ENCODE measurements around the gene BABAM2.
"Not testable (repeated sequence)": the region's sequence is repeated elsewhere in the genome, so short reads cannot be mapped to it uniquely, and the experiment has no call there.

BABAM2 gene

DNA sequence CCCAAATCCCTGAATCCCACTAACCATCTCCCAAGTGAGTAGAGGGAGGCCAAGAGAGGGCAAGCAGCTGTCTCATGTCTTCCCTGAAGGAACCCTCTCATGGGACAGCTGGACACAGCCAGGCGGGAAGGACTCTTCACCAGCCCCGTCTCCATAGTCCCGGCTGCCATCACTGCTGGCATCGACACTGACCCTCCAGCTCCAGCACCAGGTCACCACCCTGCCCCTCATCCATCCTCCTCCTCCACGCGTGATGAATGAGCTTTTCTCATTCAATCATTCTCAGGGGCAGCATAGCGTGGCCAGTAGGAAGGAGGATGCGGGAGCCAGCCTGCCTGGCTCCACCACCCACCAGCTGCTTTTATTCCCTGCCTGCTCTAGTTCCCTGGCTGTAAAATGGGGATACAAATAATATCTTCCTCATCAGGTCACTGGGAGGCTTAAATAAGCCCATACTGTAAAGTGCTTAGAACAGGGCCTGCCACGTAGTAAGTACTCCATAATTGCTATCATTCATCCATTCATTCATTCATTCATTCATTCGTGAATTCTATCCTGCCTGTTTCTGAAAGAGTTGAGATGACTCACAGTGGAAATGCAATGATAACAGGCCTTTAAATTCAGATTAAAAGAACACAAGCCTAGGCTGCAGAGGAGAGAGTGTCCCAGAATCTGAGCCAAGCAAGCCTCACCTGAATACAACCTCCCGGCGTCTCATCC is 471.6 kb downstream of the BABAM2 start:
- no peak for DNase-seq (ENCODE audit: low spot score)

DNA sequence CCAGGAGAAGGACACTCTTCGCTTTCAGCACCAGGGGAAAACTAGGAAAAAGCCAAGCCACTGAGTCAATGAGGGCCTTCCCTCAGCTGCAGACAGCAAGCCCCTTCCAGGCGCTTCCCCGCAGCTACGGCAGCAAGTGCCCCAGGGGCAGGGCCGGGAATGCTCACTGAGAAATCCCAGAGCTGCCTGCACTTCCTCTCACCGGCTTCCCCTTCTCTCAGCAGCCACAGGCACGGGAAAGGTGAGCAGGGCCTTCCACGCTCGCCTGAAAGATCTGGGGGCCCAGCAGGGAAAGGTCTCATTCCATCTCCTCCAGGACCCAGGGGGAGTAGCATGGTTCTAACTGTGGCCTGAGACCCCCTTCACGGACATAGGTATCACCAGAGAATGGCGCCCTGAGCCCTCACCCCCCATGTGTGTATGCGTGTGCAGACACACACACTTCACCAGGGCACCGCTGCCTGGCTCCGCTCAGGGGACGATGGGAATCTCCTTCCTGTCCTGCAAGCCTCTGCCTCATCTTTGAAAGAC is 472.5 kb downstream of the BABAM2 start:
- DNase-seq (ENCODE audit: low spot score): no peak

DNA sequence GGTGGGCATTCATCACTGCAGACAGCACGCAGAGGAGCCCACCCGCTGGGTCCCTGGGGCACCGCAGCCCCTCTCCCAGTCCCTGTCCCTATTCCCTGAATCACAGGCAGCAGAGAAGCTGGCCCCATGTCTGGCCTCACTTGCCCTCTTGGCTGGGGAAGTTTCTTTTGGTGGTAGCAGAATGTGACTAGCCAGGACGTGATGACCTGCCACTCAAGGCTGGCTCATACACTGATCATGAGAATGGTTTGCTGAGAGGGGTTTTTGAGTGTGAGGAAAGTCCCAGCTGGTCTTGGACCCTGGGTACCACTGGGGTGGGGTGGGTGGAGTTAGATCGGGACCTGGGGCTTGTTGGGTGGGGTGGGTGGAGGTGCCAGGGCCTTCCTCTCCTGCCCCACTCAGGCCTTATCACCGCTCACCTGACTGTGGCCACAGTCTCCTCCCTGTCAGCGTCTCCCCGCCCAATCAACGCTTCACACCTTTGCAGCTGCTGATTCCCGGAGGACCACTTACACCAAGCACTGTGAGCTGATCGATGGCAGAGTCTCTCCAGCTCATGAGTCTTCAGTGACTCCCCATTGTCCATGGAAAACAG is 473.3 kb downstream of the BABAM2 start:
- DNase-seq (ENCODE audit: low spot score): no peak

DNA sequence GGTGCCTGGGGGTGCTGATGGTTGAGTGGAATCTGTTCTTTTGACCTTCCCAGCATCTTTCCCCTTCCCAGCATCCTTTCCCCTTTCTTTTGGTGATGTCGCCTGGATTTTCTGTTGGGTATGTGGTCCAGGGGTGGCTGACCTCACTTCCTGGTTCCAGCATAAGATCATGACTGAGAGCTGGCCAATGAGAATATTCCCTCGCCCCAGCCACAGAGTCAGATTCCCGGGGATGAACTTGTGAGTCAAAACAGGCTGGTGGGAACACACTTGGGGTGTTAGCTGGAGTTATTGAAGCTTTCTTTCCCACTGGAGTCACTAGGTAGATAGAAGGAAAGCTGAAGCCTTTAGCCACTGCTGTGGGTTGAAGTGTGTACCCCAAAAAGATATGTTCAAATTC is 474.1 kb downstream of the BABAM2 start:
- DNase-seq (ENCODE audit: low spot score): no peak

DNA sequence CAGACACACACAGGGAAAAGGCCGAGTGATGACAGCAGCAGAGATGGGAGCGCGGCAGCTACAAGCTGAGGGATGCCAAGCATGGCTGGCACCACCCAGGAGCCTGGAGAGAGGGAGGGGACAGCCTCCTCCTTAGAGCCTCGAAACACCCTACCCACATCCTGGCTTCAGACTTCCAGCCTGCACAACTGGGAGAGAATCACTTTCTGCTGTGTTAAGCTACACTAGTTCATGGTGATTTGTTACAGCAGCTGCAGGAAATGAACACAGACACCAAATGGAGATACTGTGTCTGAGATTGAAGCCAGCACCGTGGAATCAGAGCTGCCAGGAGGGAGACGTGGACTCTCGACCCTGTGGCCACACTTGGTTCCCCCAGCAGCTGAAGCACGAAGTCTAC is 474.6 kb downstream of the BABAM2 start:
- DNase-seq (ENCODE audit: low spot score): no peak

DNA sequence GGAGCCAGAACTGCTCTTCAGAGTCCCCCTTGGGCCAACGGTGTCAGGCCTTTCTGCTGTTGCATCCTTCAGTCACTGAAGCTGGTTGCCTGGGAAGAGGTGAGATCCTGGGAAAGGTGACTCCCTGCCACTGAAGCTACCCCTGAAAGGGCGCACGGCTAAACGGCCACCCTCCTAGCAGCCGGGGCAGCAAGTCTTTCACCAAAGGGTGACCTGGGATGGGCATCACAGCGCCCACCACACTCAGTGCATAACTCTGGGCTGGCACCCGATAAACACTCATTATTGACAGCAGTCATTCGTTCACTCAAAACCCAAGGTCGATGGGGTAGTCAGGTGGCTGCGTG is 475.6 kb downstream of the BABAM2 start:
- no peak for DNase-seq (ENCODE audit: low spot score)

DNA sequence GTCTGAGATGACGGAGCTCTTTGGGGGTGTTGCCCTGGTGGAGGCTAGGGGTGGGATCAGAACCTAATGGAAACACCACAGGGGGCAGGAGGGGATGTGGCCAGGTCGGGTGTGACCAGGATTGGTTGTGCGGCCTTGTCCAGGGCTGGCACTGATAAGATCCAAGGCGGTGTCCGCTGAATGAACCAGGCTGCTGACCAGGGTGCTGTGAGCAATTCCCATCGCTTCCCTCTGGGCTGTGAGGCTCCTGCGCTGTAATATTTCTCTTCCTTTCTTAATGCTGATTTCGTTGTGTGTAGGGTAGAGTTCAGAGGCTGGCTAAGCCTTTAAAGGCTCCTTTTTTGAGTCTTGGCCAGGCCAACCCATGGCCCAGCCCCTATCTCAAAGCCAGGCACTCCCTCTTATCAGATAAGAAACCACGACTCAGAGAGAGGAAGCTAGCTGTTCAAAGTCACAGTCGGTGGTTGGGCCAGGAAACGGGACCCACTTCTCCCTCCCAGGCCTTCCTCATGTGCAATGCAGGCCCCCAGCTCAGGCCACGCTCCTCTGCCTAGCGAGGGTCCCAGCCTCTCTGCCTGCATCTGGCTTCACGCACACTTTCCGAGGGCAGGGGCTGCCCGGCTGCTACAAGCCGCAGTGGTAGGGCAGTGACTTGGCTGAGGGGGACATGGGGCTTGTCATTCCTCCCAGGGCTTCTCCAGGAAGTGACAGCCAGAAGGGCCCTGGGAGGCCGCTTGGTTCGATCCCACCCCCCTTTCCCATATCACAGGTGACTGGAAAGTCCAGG is 476.2 kb downstream of the BABAM2 start:
- no peak for DNase-seq (ENCODE audit: low spot score)

DNA sequence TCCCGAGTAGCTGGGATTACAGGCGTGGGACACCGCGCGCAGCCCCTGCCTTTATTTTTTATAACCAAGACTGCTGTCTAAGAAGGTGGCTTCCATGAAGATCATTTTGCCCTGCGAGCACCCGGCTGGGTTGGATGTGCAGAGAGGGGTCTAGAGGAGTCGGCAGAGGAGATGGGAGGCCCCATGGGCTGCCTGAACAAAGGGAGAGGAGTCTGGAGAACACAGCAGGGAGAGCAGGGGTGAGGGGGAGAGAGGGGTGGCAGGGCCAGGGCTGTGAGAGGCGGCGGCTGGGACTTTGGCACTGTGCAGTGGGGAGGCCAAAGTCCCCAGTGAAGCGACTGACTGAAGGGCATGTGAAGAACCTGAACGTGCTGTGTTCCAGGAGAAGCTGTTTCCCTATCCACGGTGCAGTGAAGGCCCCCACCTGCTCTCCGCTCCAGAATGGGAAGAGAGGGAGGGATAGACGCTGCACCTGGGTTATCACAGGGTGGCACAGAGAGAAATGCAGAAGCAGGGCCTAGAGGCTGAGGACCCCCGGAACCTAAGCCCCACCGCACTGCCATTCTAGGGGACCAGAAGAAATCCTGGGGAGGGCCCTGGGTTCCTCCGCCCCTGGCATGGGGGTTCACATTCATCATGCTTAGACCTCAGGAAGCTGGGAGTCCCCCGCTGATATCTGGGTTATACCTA is 477.3 kb downstream of the BABAM2 start:
- DNase-seq (ENCODE audit: low spot score): no peak

DNA sequence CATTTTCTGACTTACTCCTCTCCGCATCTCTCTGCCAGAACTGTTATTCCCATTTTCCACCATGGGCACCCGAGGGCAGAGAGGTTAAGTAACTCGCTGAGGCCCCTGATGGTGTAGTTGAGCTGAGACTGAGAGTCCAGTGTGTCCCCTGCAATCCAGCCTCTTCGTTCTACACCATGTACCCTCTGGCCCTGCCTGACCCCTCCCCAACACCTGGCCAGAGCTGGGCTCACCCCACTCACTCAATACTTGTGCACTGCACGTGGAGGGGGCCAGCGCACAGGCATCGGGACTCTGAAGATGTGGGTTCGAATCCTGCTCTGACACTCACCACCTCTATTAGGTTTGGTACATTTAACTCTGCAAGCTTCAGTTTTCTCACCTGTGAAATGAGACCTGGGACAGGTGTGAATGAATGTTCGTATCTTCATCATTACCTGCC is 477.8 kb downstream of the BABAM2 start:
- no peak for DNase-seq (ENCODE audit: low spot score)

DNA sequence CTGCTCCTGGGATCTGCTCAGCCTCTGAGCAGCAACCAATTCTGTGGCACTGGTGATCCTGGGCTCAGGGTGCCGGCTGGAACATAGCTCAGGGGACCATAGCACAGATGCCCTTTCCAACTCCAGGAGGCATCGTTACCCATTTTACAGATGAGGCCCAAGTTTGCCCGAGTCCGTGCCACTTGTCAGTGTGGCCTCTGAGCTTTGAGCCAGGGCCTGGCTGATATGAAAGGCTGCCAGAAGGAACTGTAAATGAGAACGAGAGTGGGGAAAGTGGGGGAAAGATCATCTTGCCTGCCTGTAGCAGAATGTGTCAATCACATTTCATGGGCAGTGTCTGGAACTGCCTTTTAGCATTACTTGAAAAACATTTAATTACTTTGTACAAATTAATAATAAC is 478.8 kb downstream of the BABAM2 start:
- no peak for DNase-seq (ENCODE audit: low spot score)

DNA sequence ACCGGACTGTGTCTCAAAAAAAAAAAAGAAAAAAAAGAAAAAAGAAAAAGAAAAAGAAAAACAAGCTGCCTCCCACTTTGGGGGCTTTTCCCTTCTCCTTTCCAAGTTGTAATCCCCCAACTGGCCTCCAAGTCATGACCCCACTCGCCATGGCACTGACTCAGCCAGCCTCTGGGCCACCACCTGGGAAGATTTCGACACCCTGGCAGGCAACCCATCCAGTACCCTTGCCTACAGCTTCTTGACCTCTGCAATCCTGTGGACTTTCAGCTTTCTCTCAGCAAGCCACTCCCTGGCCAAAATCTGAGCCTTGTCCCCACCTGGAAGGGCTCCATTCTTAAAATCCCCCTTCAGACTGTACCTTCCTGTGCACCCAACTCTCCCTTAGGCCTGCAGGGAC is 479.8 kb downstream of the BABAM2 start:
- DNase-seq (ENCODE audit: low spot score): no peak

DNA sequence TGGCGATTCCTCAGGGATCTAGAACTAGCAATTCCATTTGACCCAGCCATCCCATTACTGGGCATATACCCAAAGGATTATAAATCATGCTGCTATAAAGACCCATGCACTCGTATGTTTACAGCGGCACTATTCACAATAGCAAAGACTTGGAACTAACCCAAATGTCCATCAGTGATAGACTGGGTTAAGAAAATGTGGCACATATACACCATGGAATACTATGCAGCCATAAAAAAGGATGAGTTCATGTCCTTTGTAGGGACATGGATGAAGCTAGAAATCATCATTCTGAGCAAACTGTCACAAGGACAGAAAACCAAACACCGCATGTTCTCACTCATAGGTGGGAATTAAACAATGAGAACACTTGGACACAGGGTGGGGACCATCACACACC is 481.2 kb downstream of the BABAM2 start:
- DNase-seq (ENCODE audit: low spot score): not testable (repeated sequence)

DNA sequence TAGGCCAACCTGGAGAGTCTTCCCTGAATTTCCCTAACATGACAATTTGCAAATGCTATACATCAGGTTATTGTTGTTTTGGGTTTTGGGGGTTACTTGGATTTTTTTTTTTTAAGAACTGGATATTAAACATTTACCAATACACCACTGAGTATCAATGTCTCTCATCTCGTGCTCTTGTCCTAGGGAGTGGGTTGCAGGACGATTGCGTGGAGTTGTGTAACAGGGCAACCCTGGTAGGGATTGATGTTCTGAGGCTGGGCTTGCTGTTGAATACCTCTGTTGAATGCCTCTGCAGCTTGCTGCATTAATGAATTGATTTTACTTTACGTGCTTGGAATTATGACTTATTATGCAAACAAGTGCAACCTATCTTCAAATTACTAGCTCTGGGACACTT is 483.3 kb downstream of the BABAM2 start:
- DNase-seq (ENCODE audit: low spot score): no peak

DNA sequence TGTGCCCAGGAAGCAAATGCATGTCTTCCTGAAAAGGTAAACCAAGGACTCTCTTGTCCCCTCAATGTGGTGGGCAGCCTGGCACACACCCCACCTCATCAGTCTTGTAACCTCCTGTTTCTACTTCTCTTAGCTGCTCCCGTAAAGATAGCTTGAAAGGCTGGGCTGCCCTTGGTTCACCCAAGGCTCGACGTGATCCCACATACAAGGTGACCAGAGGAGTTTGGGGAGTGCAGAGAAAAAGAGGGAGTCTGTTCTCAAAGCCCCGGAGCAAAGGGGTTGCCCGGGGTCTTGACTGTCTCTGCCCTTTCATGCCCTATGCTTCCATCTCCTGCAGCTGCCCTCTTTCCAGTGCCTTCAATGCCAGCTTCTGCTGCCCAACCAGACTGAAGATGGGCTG is 483.8 kb downstream of the BABAM2 start:
- no peak for DNase-seq (ENCODE audit: low spot score)

DNA sequence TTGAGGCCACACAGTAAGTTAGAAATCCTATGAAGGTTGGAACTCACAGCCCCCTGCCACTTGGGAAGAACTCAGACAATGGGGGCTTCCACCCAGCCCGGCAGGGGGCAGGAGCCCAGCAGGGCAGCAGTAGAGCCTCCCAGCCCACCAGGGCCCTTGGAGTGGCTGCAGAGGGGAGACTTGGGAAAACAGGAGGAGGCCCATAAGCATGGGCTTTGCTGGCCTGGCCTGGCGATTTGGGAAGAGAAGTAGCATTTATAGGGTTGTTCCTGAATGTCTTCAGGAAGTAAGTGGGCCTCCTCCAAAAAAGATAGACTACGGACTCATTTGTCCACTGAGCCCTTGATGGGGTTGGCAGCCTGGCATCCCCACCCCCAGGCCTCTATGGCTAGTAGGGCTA is 484.7 kb downstream of the BABAM2 start:
- no peak for DNase-seq (ENCODE audit: low spot score)

DNA sequence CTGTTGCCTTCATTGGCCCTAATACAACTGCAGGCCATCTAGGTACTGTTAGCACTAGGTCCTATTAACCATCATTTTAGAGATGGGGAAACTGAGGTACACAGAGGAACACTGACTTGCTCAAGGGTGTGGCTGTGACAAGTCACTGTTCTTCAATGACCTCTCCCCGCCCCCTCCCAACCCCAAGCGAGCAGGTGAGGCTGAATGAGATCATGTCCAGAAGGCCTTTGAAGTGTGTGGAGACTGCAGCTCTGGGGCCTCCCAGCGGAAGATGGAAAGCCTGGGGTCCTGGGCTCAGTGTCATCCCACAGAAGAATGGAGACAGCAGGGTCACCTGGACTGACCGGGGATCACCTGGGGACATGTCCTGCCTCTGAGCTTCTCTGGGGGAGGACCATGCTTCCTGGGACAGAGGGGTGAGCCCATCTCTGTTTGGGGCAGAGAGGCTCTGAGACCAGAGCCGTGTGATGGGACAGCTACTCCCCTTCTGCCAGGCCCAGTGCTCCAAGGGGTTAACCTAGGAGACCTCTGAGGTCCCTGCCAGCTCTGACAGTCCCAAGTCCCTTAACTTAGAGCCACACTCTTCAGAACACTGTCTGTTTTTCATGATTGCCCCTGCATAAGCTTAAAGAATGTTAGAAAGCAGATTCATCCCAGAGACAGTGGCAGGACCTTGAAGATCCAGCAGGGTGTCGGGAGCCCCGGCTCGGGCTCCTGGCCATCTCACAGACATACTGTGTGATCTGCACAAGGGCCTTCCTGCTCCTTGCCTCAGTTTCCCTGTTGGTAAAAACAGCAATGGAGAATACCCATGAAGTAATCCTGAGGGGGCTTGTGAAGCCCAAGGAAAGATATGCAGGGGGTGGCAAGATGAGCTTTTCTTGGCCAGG is 485.5 kb downstream of the BABAM2 start:
- DNase-seq (ENCODE audit: low spot score): no peak

DNA sequence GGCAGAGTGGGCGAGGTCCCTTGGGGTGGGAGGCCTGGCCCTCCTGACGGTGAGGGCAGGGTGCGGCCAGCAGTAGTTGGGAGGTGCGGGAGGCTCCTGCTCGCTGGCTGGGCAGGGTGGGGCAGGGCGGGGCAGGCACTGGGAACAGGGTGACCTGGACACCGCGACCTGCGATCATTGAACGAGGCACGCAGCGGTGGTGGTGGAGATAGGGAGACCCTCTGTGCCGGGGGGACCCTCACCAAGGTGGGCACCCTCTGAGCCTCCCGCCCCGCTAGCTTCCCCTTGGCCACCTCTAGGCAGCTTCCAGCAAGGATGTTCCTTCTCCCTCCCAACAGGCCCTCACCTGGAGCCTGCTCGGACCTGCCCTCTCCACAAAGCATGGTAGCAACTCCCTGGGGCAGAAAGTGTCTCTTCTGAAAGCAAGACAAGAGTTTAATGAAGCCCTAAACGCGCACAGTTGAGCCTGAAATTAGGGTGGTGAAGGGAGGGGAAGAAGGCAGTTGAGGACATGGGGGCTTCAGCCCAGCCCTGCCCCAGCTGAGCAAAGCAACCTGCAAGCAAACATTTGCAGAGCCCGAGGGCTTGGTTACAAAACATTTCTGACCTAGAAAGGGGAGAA is 486.8 kb downstream of the BABAM2 start:
- no peak for DNase-seq (ENCODE audit: low spot score)

DNA sequence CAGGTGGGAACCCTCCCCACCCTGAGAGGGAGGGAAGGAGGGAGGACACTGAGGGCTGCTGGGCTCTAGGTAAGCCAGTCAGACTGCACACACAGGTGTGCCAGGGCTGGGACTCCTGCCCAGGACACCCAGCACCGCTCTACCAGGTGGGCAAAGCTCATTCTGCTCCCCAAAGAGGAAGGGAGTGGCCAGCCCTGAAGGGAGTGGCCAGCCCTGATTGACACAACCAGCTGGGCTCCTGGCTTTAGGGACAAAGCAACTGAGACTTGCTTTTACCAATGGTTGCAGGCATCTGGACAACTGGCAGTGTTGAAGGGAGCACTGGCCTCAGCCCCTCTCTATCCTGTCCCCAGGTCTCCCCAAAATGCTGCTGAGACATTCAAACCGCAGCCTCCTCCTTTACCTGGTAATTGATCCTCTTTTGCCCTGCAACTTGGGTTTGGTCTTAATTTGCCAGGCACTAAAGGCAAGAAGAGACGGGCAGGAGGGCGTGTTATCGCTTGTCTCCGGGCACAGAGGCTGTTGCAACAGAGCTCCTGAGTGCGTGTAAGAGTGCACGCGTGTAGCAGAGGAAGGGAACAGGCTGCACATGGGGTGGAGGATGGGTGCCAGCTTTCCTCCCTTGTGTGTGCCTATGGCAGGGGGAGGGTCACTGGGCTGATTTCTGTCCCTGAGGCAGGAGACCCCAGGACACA is 487.6 kb downstream of the BABAM2 start:
- no peak for DNase-seq (ENCODE audit: low spot score)

DNA sequence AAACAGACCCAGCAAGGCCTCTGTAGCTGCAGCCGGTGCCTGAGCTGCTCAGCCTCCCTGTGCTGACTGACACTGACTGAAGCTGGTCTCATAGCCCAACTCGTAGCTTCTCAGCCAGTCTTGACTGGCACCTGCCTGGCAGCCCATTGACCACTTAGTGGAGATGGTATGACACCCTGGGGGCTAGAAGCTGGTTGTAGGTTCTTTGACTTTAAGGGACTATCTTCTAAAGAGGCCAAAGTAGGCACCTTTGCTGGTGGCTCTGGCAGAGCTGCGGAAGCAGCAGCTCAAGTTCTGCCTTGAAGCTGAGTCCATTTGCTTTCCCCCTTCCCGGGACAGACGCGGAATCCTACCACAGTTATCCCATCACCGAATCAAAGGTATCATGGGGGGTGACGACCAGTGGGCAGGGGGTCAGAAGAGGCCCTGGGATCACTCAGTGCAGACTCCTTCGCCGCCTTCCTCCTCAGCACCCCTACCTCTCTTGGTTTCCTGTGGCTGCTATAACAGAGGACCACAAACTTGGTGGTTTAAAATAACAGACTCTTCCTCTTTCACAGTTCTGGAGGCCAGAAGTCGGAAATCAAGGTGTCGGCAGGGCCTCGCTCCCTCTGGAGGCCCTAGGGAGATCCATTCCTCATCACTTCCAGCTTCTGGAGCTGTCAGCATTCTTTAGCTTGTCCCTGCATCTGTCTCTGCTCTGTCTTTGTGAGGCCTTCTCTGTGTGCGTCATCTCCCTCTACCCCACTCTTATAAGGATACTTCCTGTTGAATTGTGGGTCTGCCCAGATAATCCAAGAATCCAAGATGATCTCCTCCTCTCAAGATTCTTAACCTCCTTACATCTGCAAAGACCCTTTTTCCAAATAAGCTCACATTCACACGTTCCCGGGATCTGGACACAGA is 488.4 kb downstream of the BABAM2 start:
- no peak for DNase-seq (ENCODE audit: low spot score)

Measured in D341Med (cell line).